ENCODE measurements around the gene CENPT. TPM values are rescaled to one million over a fixed set of nuclear protein-coding genes. Genes with fewer than 3 reads are reported as not detected.
A peak's percentile ranks its signal among the peaks of the same experiment; 100 is the strongest.

The CENPT gene
- total RNA-seq, 1 donor from 2014 or later, result 10.3 TPM

DNA sequence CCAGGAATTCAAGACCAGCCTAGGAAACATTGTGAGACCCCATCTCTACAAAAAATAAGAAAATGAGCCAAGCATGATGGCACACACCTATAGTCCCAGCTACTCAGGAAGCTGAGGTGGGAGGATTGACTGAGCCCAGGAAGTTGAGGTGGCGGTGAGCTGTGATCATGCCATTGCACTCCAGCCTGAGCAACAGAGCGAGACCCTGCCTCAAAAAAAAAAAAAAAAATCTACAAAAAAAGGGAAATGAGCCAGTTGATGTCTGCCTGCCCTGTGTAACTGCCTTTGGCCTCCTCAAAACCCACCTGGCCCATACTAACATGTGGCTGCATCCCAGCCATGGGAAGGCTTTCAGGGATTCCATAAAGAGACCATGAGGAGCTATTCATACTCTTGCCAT lies 45.6 kb downstream of the CENPT start:
- DNase-seq (ENCODE audit: low read depth) (no peak), FAIRE-seq (no peak)
- no peak overlapping the region for H3K4me3 ChIP-seq (ENCODE audit: low read depth, low read length)
- no peaks in the 10 kb centered on the region for H3K27me3 ChIP-seq (ENCODE audit: control insufficient read depth, insufficient read depth, low read length)
- peaks cover 14% of the 10 kb centered on the region for H3K36me3 ChIP-seq (ENCODE audit: control insufficient read depth, insufficient read depth, low read length)
- TF ChIP-seq, protein P1, sequence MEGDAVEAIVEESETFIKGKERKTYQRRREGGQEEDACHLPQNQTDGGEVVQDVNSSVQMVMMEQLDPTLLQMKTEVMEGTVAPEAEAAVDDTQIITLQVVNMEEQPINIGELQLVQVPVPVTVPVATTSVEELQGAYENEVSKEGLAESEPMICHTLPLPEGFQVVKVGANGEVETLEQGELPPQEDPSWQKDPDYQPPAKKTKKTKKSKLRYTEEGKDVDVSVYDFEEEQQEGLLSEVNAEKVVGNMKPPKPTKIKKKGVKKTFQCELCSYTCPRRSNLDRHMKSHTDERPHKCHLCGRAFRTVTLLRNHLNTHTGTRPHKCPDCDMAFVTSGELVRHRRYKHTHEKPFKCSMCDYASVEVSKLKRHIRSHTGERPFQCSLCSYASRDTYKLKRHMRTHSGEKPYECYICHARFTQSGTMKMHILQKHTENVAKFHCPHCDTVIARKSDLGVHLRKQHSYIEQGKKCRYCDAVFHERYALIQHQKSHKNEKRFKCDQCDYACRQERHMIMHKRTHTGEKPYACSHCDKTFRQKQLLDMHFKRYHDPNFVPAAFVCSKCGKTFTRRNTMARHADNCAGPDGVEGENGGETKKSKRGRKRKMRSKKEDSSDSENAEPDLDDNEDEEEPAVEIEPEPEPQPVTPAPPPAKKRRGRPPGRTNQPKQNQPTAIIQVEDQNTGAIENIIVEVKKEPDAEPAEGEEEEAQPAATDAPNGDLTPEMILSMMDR (IDR thresholded peaks at IDR 0.05; ENCODE audit: insufficient read depth, low read length, severe bottlenecking), result no peak

DNA sequence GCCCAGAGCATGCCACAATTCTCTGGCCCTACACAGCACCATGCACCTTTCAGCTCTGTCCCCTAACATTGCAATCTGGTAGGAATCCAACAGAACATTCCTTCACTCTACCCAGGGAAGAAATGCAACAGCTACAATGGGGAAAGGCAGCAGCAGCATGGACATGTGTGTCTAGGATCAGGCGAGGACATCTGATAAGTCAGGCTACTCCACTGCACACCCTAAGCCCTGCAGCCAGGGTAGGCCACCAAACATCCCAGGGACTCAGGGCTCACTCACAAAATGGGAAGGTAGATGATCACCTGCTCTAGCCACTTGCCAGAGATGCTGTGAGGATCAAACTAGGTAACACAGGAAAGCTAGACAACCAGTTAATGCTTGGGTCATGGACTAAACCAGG lies 46.3 kb downstream of the CENPT start:
- Histone ChIP-seq H3K27me3 (ENCODE audit: control insufficient read depth, insufficient read depth, low read length) (no peaks in the 10 kb centered on the region), H3K4me3 (ENCODE audit: low read depth, low read length) (no peak overlapping the region), H3K36me3 (ENCODE audit: control insufficient read depth, insufficient read depth, low read length) (peaks cover 14% of the 10 kb centered on the region)
- TF ChIP-seq, protein P1 (IDR thresholded peaks at IDR 0.05; ENCODE audit: insufficient read depth, low read length, severe bottlenecking), result no peak
- FAIRE-seq, result no peak
- DNase-seq (ENCODE audit: low read depth), result no peak

DNA sequence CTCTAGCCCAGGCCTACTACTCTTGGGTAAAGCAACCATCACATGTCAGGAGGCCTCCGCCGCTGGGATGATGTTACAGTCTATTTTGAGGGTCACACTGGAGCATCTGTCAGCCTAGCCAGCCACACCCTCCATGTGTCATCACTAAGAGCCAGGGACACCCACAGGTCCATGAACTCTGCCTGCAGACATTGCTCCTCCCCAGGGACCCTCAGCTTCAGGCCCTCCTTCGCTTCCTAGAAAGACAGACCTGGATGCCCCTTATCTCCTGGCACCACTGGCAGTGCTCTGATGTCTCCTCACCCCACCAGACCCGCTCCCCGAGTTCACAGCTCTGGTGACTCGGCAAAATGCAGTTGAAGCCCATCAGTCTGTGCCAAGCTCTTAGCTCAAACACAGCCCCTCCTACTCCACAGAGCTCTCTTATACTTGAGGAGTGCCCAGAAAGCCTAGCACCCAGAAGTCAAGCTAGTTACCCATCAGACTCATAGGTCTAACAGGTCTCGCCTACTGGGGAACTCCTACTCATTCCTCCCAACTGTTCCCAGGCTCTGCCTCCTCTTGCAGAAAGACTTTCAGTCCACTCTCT lies 47.1 kb downstream of the CENPT start:
- FAIRE-seq (no peak), DNase-seq (ENCODE audit: low read depth) (no peak)
- Histone ChIP-seq H3K36me3 (ENCODE audit: control insufficient read depth, insufficient read depth, low read length) (peaks cover 14% of the 10 kb centered on the region), H3K4me3 (ENCODE audit: low read depth, low read length) (no peak overlapping the region), H3K27me3 (ENCODE audit: control insufficient read depth, insufficient read depth, low read length) (no peaks in the 10 kb centered on the region)
- TF ChIP-seq, protein P1 (IDR thresholded peaks at IDR 0.05; ENCODE audit: insufficient read depth, low read length, severe bottlenecking), result no peak

DNA sequence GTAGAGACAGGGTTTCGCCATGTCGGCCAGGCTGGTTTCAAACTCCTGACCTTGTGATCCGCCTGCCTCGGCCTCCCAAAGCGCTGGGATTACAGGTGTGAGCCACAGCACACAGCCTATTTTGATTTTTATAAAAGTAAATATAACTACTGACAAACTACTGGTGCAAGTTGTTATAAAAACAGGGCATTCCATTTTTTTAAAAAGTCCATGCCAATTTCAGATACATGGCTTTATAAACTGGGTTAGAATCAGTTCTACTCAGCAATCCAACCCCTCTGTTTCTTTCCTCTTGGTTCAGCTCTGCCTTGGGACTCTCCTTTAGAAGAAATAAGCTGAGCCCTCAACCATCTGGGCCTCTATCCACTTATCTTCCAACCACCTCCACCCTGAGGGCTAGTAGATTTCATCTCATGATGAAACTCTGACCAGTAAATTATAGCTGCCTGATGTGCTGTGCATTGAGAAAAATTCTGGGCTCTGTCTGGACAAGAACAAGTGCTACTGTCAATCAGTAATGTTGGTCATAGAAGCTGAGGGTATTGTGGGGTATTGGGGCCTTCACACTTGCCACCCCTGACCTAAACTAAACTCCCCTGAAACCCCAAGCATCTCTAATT lies 51.3 kb downstream of the CENPT start:
- FAIRE-seq (no peak), DNase-seq (ENCODE audit: low read depth) (peak; percentile 30)
- Histone ChIP-seq H3K27me3 (ENCODE audit: control insufficient read depth, insufficient read depth, low read length) (no peaks in the 10 kb centered on the region), H3K36me3 (ENCODE audit: control insufficient read depth, insufficient read depth, low read length) (peaks cover 7% of the 10 kb centered on the region), H3K4me3 (ENCODE audit: low read depth, low read length) (no peak overlapping the region)
- TF ChIP-seq, protein P1 (IDR thresholded peaks at IDR 0.05; ENCODE audit: insufficient read depth, low read length, severe bottlenecking), result no peak

DNA sequence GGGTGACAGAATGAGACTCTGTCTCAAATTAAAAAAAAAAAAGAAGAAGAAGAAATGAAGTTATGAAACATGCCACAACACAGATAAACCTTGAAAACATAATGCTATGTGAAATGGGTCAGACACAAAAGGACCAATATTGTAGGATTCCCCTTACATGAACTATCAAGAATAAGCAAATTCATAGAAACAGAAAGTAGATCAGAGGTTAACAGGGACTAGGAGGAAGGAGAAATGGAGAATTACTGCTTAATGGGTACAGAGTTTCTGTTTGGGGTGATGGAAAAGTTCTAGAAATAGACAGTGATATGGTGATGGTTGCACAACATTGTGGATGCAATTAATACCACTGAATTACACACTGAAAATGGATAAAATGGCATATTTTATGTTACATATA lies 57.4 kb downstream of the CENPT start:
- DNase-seq (ENCODE audit: low read depth), result no peak
- no peak for FAIRE-seq
- peaks cover 1% of the 10 kb centered on the region for H3K36me3 ChIP-seq (ENCODE audit: control insufficient read depth, insufficient read depth, low read length)
- H3K27me3 ChIP-seq (ENCODE audit: control insufficient read depth, insufficient read depth, low read length), result no peaks in the 10 kb centered on the region
- no peak overlapping the region for H3K4me3 ChIP-seq (ENCODE audit: low read depth, low read length)
- TF ChIP-seq, protein P1 (IDR thresholded peaks at IDR 0.05; ENCODE audit: insufficient read depth, low read length, severe bottlenecking), result no peak

DNA sequence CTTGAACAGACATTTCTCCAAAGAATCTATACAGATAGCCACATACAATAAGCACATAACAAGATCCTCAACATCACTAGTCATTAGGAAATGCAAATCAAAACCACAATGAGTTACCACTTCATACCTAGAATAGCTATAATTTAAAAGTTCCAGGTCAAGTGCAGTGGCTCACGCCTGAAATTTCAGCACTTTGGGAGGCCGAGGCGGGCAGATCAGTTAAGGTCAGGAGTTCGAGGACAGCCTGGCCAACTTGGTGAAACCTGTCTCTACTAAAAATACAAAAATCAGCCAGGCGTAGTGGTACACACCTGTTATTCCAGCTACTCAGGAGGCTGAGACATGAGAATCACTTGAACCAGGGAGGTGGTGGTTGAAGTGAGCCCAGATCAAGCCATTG lies 61.0 kb downstream of the CENPT start:
- TF ChIP-seq, protein P1 (IDR thresholded peaks at IDR 0.05; ENCODE audit: insufficient read depth, low read length, severe bottlenecking), result no peak

More for the DNA sequence above, 61.0 kb downstream of the CENPT start:
- FAIRE-seq, result no peak
- DNase-seq (ENCODE audit: low read depth), result no peak
- Histone ChIP-seq H3K36me3 (ENCODE audit: control insufficient read depth, insufficient read depth, low read length) (no peaks in the 10 kb centered on the region), H3K27me3 (ENCODE audit: control insufficient read depth, insufficient read depth, low read length) (no peaks in the 10 kb centered on the region), H3K4me3 (ENCODE audit: low read depth, low read length) (no peak overlapping the region)

Data from bronchial epithelial cell (primary cell).